Suprapubic skin (tissue), 4 donors: ENCODE results near the gene CDC42SE2.

Source experiments
- EP300 ChIP-seq: sonication (generic); formaldehyde crosslinking; IDR thresholded peaks from one replicate; pipeline ENCODE4 v1.6.1; 2017; ENCODE audit warnings: antibody characterized with exemption
- POLR2A ChIP-seq, 2 donors: fragments of 450-650 bp; IDR thresholded peaks; one replicate each; pipeline ENCODE4 v1.6.1; 2017; ENCODE audit warnings: antibody characterized with exemption in 2 of 2, mild to moderate bottlenecking in 2 of 2, moderate library complexity in 2 of 2
- POLR2AphosphoS5 ChIP-seq, 3 donors: sonication (generic); formaldehyde crosslinking; IDR thresholded peaks; one replicate each; pipeline ENCODE4 v1.6.1; 2017; ENCODE audit warnings: antibody characterized with exemption in 3 of 3
- TF ChIP-seq, protein P1 (sequence below), 2 donors: fragments of 200-600 bp in 1 of 2; fragments of 450-650 bp in 1 of 2; sonication (generic) in 1 of 2; IDR thresholded peaks; one replicate each; pipeline ENCODE4 v1.5.1; 2016 to 2019; ENCODE audit warnings: antibody characterized with exemption in 2 of 2, mild to moderate bottlenecking in 1 of 2, moderate library complexity in 1 of 2

DNA sequence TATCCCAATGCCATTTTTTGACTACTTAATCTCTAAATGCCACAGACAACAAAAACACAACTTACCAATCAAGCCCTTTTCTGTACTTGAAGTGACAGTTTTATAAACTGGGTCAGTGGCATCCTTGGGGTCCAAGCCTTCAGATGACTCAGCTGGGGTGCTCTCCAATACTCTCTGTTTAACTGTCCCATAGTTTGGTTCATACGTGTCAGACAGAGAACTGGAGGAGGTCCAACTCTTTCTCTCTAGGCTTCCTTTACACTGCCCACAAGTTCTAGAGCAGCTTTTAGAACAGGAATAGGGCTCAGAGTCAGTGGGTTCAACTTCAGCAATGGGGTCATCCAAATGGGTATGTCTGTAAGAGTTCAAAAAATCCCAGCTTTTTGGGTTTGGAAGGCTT lies 166.9 kb downstream of the CDC42SE2 start:
- TF ChIP-seq, protein P1, sequence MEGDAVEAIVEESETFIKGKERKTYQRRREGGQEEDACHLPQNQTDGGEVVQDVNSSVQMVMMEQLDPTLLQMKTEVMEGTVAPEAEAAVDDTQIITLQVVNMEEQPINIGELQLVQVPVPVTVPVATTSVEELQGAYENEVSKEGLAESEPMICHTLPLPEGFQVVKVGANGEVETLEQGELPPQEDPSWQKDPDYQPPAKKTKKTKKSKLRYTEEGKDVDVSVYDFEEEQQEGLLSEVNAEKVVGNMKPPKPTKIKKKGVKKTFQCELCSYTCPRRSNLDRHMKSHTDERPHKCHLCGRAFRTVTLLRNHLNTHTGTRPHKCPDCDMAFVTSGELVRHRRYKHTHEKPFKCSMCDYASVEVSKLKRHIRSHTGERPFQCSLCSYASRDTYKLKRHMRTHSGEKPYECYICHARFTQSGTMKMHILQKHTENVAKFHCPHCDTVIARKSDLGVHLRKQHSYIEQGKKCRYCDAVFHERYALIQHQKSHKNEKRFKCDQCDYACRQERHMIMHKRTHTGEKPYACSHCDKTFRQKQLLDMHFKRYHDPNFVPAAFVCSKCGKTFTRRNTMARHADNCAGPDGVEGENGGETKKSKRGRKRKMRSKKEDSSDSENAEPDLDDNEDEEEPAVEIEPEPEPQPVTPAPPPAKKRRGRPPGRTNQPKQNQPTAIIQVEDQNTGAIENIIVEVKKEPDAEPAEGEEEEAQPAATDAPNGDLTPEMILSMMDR (IDR thresholded peaks at IDR 0.05) = no peak
- no peak for TF ChIP-seq POLR2A (IDR thresholded peaks at IDR 0.05)
- no peak for TF ChIP-seq EP300
- TF ChIP-seq POLR2AphosphoS5 (IDR thresholded peaks at IDR 0.05) = no peak
